GM18505 (cell line): ENCODE results near the gene ARHGAP15.
"Not testable (repeated sequence)": the region's sequence is repeated elsewhere in the genome, so short reads cannot be mapped to it uniquely, and the experiment has no call there.

Experiments
- ATAC-seq: cut with Tn5 transposase; IDR thresholded peaks from one replicate; pipeline ENCODE4 v1.9.1; 2021; ENCODE audit not compliant: unreplicated experiment
- POLR2A ChIP-seq: IDR thresholded peaks from 4 replicates; pipeline ENCODE4 v1.6.1; 2011; ENCODE audit warnings: borderline replicate concordance; ENCODE audit not compliant: insufficient read depth, insufficient read length; ENCODE audit errors: extremely low read depth

ARHGAP15 gene

DNA sequence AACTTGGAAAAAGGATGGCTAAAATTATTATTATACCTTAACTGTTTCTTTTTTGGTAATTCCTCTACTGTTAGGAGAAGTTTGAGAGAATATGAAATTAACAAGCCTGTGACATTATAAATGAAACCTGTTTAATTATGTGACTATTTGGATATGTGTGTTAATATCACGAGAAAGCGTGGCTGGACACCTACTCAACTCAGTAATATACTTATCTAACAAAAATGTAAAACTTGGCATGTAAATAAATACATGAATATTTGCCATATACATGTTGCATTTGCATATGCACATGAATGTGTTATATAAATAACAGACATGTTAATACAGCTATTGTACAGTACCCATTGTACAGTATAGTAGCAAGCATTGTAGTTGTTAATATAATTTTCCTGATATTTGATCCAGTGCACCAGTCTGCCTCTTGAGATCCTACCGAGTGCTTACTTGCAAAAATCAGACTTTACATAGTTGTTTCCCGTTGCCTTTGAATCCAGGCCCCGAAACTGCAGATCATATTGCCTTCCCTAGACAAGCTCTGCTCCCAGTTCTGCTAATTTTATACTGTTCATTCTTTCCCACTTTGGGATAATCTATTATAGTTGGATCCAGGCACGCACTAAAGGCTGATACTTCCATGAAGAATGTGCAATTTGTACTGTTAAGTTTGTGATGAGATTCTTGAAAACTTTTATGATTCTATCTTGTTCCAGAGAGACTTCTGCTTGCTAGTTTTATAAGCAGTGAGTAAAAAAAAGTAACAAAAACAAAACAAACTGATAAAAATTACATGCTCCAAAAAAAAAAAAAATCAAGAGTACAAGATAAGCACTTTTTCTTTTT lies 395.6 kb downstream of the ARHGAP15 start:
- ATAC-seq = no peak
- no peak for TF ChIP-seq POLR2A

DNA sequence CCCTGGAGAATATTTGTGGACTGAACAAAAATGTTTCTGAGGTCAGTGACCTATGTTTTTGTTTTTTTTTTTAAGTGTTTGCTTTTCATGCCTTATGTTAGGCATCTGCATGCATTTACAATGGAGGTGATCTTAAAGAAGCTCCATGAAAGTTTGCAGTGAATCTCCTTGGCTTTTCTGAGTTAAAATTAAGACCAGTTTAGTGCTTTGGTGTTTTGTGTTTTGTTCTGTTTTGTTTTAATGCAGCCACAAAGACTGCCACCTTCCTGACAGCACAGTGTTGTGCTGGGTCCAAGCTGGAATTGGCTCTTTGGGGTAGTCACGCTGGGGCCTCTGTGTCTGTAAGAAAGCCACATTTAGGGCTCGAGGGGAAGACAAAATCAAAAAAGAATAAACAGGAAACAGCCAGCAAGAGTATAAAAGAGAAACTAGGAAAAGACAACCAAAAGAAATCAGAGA lies 396.2 kb downstream of the ARHGAP15 start:
- ATAC-seq = no peak
- TF ChIP-seq POLR2A = no peak

DNA sequence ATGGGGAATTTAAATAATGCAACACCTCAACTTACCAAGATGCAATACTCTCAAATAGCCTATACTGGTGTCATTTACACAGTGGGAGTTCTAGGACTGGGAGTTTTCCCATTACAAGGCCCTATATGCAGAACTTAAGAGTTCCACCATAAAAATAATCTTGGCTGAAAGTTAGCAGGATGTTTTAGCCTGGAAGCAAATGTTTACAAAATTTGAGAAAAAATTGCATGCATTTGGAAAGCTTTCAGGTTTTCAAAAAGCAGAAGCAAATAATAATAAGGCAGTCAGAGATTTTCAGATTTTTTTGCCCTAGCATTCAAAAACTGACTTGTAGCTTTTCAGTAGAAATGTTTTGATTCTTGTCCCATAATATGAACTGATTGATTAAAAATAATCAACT lies 397.3 kb downstream of the ARHGAP15 start:
- ATAC-seq = no peak
- no peak for TF ChIP-seq POLR2A

DNA sequence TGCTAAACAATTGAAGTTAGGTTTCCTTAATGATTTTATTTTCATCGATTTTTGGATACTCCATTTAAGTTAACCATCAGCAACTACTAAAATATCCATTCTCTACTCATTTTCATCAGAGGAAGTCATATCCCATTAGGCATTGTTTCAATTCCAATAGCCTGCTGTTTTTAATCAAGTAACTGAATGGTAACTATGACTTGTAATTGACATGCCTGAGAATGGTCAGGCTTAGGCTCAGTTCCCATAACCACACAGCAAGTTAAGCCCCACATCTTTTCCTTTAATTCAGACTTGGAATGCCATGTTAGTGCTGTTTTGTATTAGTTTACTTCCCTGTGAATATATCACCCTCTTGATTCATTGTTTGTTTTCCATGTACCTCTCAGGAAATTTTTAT lies 398.8 kb downstream of the ARHGAP15 start:
- no peak for ATAC-seq
- TF ChIP-seq POLR2A = no peak

DNA sequence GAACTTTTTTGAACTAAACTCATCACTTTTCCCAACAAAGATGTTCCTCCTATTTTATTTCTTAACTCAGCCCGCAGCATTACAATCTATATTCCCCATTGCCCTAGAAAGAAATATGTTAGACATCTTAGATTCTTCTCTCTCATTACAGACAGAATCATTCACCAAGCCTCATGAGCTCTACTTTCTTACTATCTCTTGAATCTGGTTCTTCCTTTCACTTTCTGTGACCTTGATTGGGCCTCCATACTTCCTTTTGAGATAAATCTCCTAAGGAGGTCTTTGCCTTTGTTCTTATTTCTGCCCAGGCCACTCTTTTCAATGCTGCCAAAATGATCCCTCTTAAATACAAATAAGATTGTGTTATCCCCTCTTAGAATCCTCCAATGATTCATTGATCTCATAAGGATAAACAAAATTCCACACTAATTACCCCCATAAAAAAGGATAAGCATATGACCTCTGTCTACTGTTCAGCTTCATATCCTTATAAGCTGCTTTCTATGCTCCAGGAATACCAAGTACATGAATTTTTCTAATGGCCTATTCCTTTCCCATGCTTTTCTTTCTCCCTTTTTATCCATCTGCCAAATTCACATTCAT lies 400.0 kb downstream of the ARHGAP15 start:
- ATAC-seq = peak; percentile 49
- TF ChIP-seq POLR2A = no peak

DNA sequence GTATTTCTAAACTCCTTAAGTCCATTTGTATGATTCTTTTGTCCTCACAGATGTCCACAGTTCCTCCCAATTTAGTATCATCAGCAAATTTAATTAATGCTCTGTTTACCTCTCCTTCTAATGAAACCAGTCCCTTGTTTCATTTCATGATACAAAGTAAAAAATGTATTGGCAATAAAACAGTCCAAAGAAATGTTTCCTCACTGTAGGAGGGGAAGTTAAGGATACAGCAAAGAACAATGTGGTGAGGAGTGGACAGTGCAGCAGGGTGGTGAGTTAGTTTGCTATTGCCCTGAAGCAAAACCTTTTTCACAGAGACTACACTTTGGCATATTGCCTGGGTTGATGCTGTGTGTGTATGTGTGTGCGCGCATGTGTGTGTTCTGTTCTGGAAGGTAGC lies 401.5 kb downstream of the ARHGAP15 start:
- ATAC-seq = no peak
- TF ChIP-seq POLR2A = no peak

DNA sequence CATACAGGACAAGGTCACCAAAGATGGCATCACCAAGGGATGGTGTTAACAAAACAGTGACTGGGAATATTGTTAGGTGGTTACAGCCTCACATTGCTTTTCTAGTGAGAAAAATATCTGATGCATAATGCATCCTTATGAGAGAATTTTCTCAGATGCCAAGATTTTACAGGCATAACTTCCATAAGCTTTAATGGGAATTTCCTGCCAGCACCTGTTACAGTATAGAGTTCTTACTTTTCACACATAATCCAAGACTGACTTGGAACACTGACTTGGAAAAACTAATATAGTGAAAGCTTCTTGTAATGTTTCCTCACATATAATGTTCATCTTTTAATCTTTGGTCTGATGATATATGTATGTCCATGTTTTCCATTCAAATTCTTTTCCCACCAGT lies 402.8 kb downstream of the ARHGAP15 start:
- no peak for TF ChIP-seq POLR2A
- ATAC-seq = no peak

DNA sequence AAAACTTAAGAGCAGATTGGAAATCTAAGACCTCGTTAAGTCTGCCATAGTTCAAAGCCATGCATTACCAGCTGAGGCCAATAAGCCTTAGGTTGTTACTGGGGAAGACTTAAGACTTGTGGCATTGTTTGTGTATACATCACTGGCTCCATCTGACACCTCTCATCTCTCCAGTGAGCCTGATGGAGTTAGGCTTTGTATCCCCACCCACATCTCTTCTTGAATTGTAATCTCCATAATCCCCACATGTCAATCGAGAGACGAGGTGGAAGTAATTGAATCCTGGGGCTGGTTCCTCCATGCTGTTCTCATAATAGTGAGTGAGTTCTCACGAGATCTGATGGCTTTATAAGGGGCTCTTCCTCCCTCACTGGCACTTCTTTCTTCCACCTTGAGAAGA lies 404.6 kb downstream of the ARHGAP15 start:
- TF ChIP-seq POLR2A = no peak
- ATAC-seq = no peak

DNA sequence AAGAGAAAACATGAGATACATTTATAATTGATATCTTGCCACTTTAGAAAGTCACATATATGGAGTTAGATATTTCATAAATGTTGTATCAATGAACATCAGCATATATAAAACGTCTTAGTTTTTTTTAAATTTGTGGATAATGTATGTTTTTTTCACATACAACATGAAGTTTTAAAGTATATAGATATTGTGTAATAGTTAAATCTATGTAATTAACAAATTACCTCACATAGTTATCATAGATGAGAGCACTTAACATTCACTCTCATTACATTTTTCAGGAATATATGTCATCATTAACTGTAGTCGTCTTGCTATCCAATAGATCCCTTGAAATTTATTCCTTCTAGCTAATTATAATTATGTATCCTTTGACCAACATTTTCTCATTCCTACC lies 406.6 kb downstream of the ARHGAP15 start:
- no peak for TF ChIP-seq POLR2A
- no peak for ATAC-seq

DNA sequence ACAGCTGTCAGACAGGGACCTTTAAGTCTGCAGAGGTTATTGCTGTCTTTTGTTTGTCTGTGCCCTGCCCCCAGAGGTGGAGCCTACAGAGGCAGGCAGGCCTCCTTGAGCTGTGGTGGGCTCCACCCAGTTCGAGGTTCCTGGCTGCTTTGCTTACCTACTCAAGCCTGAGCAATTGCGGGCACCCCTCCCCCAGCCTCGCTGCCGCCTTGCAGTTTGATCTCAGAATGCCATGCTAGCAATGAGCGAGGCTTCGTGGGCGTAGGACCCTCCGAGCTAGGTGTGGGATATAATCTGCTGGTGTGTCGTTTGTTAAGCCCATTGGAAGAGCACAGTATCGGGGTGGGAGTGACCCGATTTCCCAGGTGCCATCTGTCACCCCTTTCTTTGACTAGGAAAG lies 412.7 kb downstream of the ARHGAP15 start:
- ATAC-seq = not testable (repeated sequence)

DNA sequence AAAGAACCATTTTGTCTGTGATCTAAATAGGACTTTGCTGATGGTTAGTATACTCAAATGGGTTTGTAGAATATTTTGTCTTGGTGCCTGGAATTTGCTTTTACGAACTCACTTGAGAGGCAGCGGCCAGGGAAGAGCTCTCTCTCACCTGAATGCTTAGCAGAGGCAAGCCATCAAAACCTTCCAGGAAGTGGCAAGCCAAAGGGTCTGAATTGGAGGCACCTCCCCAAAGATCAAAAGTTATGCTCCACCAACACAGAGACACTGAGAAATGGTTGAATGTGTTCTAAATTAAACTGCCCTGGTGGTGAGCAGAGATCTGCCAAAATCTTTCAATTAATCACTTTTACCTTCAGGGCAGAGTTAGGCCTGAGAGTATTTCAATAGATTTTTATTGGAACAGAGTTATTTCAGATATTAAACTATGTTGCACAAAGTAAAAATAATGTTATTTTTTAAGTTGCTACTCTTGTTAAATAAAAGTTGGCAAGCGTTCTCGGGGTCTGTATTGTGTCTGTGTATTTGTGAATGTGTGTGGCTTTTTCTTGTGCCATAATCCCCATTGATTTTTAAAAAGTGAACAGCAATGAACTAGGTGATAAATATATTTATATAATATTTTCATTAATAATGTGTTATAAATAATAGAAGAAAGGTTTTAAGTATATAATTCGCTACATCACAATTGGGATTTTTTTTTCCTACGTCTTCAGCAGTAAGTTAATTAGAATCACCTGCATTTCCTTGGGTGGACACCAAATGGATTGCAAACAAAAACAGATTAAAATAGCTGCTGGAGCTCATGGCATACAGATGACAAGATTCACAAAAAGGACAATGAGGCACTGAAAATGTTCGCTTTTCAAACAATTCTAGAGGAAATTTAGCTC lies 416.1 kb downstream of the ARHGAP15 start:
- no peak for TF ChIP-seq POLR2A
- ATAC-seq = no peak

DNA sequence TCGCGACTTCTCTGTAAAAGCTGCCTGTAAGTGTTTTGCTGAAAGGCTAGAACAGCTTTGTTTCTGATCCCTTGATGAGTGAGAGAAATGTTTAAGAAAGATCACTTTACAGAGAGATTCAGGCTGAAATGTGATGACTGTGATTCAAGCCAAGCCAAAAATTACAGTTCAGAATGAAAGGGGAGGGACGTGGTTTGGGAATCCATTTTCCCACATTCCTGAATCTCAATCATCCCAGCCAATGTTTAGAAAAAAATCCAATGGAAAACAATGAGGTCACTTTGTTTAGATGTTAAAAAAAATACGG lies 416.7 kb downstream of the ARHGAP15 start:
- ATAC-seq = no peak
- no peak for TF ChIP-seq POLR2A

DNA sequence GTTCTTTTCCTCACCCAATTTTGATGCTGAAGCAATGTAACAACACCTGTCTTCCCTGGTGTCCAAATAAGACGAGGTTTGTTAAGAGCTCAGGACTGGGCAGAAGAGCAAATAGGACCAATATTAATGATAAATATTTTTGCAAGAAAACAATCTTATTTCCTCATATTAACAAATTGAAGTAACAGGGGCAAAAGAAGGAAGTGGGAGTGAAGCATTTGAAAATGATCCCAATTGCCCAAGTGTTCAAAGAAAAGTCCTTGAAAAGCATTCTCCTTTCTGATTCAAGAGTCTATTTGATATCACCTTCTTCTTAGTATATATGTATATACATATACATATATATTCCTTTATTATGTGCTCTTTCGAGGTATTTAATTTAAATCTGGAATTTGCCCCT lies 418.8 kb downstream of the ARHGAP15 start:
- ATAC-seq = no peak
- TF ChIP-seq POLR2A = no peak

DNA sequence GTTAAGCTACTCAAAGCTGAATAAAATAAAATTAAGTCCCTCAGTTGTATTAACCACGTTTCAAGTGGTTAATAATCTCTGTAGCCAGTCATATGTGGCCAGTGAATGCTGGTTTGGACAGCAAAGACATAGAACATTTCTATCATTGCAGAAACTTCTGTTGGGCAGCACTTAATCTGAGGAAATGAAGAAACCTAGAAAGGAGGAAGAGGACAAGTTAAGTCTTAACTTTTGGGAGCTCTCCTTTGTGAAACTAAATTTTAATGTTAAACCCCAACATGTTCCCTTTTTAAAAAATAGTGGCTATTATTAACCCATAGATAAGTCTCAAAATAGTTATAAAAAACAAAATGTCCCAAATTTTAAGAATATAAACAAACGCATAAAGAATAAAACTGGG lies 421.3 kb downstream of the ARHGAP15 start:
- no peak for ATAC-seq
- no peak for TF ChIP-seq POLR2A
